Activated T-cell treated with anti-CD3 and anti-CD28 coated beads, Interleukin-2, amount 50 U/mL, for 4 hours (primary cell): ENCODE results near the gene NTMT1. TPM values are rescaled to one million over a fixed set of nuclear protein-coding genes. Genes with fewer than 3 reads are reported as not detected.

Experiments
- ATAC-seq, 2 donors: fragments of 200-7000 bp; cut with Tn5 transposase; one replicate each; pipeline ENCODE4 v1.10.0; 2021
- DNase-seq: peaks from one replicate; pipeline ENCODE4 v3.0.0-alpha.2; 2020
- H3K27me3 Mint-ChIP-seq: one replicate; pipeline ENCODE4 v1.8.0; 2021; ENCODE audit warnings: low read depth, mixed read lengths
- H3K36me3 Mint-ChIP-seq: one replicate; pipeline ENCODE4 v1.8.0; 2022; ENCODE audit warnings: mixed read lengths; ENCODE audit not compliant: insufficient read depth
- H3K4me1 Mint-ChIP-seq: one replicate; pipeline ENCODE4 v1.8.0; 2021; ENCODE audit warnings: low read depth, mixed read lengths
- H3K4me3 Mint-ChIP-seq: one replicate; pipeline ENCODE4 v1.8.0; 2021; ENCODE audit warnings: mild to moderate bottlenecking, moderate library complexity, mixed read lengths
- H3K9me3 Mint-ChIP-seq: one replicate; pipeline ENCODE4 v1.8.0; 2021; ENCODE audit warnings: mixed read lengths
- total RNA-seq, 3 donors: library from RNA; stranded (reverse); gene quantifications; one replicate each; pipeline ENCODE4 v1.2.1, GENCODE V29; 2021

NTMT1 gene
- total RNA-seq, 3 donors from 2014 or later = 93.4 to 111 (median 96.6) TPM

DNA sequence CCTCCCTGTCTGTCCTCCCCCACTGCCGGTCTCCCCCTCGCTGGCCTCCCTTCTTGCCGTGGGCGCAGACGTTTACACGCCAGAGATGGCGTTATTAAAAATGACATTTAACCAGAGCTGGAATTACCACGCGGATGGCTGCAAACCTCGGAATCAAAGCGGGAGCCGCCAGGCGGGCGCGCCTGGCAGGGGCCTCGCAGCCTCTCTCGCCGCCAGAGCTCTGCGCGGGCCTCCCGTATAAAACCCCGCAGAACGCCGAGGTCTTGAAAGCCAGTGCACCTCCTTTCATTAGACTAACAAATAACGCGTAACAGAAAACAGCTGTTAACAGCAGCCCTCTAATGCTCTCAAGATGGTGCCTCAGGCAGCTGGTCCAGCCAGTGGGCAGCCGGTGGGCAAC lies 49.7 kb downstream of the NTMT1 start:
- H3K27me3 Mint-ChIP-seq = peaks cover 24% of the 10 kb centered on the region
- no peaks in the 10 kb centered on the region for H3K36me3 Mint-ChIP-seq
- no peaks in the 10 kb centered on the region for H3K4me1 Mint-ChIP-seq
- no peak for ATAC-seq
- H3K4me3 Mint-ChIP-seq = no peak overlapping the region
- DNase-seq = no peak
- no peaks in the 10 kb centered on the region for H3K9me3 Mint-ChIP-seq

DNA sequence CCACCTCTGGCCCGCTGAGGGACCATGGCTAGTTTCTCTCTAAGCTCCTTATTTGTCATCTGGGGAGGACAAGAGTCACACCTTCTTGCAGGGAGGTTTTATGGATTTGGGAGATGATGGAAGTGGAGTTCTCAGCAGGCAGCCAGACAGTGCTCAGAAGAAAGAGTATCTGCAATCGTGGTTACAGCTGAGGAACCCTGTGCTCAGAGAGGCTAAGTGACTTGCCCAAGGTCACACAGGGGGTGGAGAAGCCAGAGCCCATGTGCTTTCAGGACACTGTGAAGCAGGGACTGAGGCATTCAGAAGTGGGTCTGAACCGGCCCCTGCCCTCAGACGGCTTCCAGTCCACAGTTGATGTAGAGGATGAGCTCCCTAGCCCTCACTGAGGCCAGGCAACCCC lies 50.3 kb downstream of the NTMT1 start:
- ATAC-seq (no peak), DNase-seq (no peak)
- Mint-ChIP-seq H3K4me1 (no peaks in the 10 kb centered on the region), H3K9me3 (no peaks in the 10 kb centered on the region), H3K36me3 (no peaks in the 10 kb centered on the region), H3K4me3 (no peak overlapping the region), H3K27me3 (peaks cover 30% of the 10 kb centered on the region)

DNA sequence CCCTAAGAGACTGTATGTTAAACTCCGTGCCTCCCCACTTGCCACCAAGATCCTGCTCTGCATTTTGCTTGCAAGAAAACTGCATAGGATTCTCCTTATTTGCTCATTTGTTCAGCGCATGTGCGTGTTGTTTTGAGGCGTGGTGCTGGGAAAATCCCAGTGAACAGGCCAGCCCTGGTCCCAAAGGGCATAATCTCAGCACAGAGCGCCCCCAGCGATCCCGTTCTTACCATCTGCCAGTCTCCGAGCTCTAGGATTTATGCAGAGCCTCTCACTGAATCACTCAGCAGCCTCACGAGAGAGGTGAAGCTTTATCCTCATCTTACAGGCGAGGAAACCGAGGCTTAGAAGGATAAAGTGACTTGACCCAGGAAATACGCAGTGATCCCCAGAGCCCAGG lies 51.0 kb downstream of the NTMT1 start:
- DNase-seq = no peak
- H3K27me3 Mint-ChIP-seq = peaks cover 30% of the 10 kb centered on the region

DNA sequence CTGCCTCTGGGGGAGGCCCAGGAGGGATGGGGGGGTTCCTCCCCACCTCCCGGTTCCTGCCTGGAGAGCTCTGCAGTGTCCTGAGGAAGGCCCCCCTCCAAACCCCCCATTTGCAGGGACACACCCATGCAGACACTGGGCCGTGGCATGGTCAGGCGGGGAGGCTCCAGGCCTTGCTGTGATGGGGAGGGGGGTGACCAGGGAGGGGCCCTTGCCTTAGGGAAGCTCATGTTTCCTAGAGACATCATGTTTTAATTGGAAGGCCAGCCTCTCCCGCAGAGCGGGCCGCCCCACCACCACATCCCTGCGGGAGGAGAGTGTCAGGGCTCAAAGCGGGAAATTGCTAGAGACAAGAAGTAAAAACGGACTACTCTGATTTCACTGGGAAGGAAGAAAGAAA lies 51.5 kb downstream of the NTMT1 start:
- no peak for ATAC-seq
- DNase-seq = no peak
- H3K4me1 Mint-ChIP-seq = no peaks in the 10 kb centered on the region
- no peaks in the 10 kb centered on the region for H3K9me3 Mint-ChIP-seq
- peaks cover 32% of the 10 kb centered on the region for H3K27me3 Mint-ChIP-seq
- H3K4me3 Mint-ChIP-seq = no peak overlapping the region
- no peaks in the 10 kb centered on the region for H3K36me3 Mint-ChIP-seq

More for the DNA sequence above, 51.0 kb downstream of the NTMT1 start:
- Mint-ChIP-seq H3K36me3 (no peaks in the 10 kb centered on the region), H3K4me3 (no peak overlapping the region), H3K4me1 (no peaks in the 10 kb centered on the region), H3K9me3 (no peaks in the 10 kb centered on the region)
- no peak for ATAC-seq

DNA sequence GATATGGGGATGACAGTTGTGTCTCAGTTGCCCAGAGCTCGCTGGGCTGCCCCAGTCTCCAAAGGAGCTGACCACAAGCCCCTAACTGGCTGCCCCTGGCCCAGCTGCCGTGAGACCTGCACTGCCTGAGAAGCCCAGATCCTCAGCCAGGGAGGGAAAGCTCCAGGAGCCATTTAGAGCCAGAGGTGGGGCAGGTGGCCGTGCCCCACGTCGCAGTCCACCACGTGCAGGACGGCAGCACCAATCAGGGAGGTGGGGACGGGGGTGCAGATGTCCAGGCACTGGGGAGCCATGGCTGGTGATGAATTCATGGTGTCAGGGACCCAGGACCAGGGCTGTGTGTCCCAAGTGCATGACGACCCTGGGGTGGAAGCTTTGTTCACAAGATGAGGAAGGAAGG lies 52.9 kb downstream of the NTMT1 start:
- no peak for DNase-seq
- peaks cover 32% of the 10 kb centered on the region for H3K27me3 Mint-ChIP-seq

DNA sequence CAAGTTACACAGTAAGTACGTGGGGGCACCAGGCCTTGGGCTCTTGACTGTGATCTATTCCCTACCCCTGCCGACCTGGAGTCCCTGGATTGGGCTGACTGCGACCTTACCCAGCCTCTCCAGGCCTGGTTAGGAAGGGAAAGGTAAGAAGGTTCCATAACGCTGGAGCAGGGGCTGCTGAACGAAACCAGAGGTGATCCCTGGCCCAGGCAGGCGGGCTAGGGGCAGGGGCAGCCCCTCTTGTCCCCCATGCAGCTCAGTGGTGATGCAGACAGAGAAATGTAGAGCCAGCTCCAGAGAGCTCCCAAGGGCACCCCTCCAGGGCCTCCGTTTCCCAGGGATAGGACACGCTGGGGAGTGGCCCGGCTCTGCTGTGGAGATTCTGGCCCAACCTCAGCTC lies 53.6 kb downstream of the NTMT1 start:
- Mint-ChIP-seq H3K9me3 (no peaks in the 10 kb centered on the region), H3K4me1 (no peaks in the 10 kb centered on the region), H3K4me3 (no peak overlapping the region), H3K27me3 (peaks cover 30% of the 10 kb centered on the region), H3K36me3 (no peaks in the 10 kb centered on the region)
- ATAC-seq (no peak), DNase-seq (no peak)

More for the DNA sequence above, 52.9 kb downstream of the NTMT1 start:
- Mint-ChIP-seq H3K4me3 (no peak overlapping the region), H3K36me3 (no peaks in the 10 kb centered on the region), H3K9me3 (no peaks in the 10 kb centered on the region), H3K4me1 (no peaks in the 10 kb centered on the region)
- ATAC-seq = no peak

DNA sequence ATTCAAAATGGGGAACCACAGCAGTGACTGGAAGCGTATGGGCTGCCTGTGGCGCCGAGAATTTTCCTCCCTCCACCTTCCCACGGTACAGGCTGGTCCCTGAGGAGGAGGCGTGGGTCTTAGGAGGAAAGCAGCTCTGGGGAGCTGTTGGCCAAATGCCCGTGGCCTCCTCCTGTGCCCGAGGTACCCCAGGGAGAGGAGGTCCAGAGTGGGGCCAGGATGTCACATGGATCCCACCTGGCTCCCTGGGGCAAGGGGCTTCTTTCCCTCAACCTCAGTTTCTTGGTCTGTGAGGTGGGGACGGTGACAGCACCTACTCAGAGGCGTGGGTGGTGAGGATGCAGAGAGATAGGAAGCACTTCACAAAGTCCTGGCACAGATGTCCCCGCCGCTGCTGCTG lies 56.0 kb downstream of the NTMT1 start:
- Mint-ChIP-seq H3K27me3 (peaks cover 28% of the 10 kb centered on the region), H3K4me1 (no peaks in the 10 kb centered on the region), H3K36me3 (no peaks in the 10 kb centered on the region), H3K9me3 (no peaks in the 10 kb centered on the region), H3K4me3 (no peak overlapping the region)
- DNase-seq (no peak), ATAC-seq (no peak)

DNA sequence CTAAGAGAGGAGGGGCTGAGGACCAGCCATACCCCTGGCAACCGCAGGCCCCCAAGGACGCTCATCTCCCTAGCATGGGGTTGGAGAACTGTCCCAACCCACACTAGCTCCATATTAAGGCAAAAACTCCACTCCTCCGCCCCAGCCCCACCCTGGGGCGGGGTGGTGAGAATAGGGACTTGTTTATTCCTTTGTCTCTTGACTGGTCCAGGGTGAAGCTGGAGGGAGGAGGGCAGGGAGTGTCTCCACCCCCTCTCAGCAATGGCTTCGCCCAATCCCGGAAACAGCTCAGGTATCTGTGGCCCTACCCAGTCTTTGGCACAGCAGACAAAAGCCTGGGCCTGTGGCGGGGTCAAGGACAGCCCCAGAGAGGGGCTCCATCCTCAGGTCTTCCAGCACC lies 56.4 kb downstream of the NTMT1 start:
- Mint-ChIP-seq H3K36me3 (no peaks in the 10 kb centered on the region), H3K27me3 (peaks cover 26% of the 10 kb centered on the region), H3K4me3 (no peak overlapping the region), H3K4me1 (no peaks in the 10 kb centered on the region), H3K9me3 (no peaks in the 10 kb centered on the region)
- DNase-seq (no peak), ATAC-seq (no peak)

DNA sequence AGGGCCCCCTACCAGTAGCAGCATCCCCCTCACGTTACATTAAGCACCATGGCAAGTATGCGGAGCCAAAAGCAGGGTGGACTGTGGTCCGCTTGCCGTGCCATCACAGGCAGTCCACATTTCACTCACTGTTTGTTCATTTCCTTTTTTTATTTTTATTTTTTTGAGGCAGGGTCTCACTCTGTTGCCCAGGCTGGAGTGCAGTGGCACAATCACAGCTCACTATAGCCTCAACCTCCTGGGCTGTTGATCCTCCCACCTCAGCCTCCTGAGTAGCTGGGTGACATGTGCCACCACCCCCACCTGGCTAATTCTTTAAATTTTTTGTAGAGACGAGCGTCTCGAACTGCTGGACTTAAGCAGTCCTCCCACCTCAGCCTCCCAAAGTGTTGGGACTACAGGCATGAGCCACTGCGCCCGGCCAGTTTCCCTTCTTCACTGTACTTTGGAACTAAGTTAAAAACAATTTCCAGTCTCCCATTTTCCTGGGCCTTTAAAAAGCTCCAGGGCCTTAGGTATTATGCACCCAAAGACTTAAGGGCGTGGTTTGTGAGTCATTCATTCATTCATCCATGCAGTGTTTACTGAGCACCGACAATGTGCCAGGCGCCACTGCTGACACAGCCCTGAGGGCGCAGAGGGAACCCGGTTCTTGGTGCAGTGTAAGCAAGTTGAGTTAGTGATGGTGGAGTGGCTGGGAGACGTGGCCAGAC lies 59.4 kb downstream of the NTMT1 start:
- no peak for ATAC-seq
- Mint-ChIP-seq H3K36me3 (no peaks in the 10 kb centered on the region), H3K4me1 (no peaks in the 10 kb centered on the region), H3K27me3 (peaks cover 8% of the 10 kb centered on the region), H3K9me3 (no peaks in the 10 kb centered on the region), H3K4me3 (no peak overlapping the region)
- DNase-seq = no peak

Other genes with a start within 250 kb of the NTMT1 start
- not detected for gene C9orf50, start 5.1 kb upstream of the NTMT1 start, total RNA-seq
- gene ASB6, start 16.0 kb downstream of the NTMT1 start, total RNA-seq = 10 to 100 TPM; 32.1 to 35.3 (median 35.1) TPM
- 1 to 10 TPM in 1 of 3 donors, under 1 TPM in 2; 0.50 to 1.3 (median 0.57) TPM for gene PRRX2, start 39.5 kb downstream of the NTMT1 start, total RNA-seq
- gene PTGES, start 126.9 kb downstream of the NTMT1 start, total RNA-seq = not detected
- gene TOR1B, start 177.0 kb downstream of the NTMT1 start, total RNA-seq = 10 to 100 TPM; 22.8 to 28.1 (median 27.5) TPM
- 10 to 100 TPM; 42.4 to 49.3 (median 45.2) TPM for gene TOR1A, start 198.0 kb downstream of the NTMT1 start, total RNA-seq
- 10 to 100 TPM; 74.8 to 92.6 (median 76.2) TPM for gene C9orf78, start 209.1 kb downstream of the NTMT1 start, total RNA-seq
- 10 to 100 TPM; 39.1 to 48.4 (median 47.0) TPM for gene USP20, start 209.3 kb downstream of the NTMT1 start, total RNA-seq